GM23338 (cell line): ENCODE results near the gene IGSF9B. TPM values are rescaled to one million over a fixed set of nuclear protein-coding genes. Genes with fewer than 3 reads are reported as not detected.

Experiments used
- ATAC-seq: fragments of 200-7000 bp; cut with Tn5 transposase; 3 replicates; pipeline ENCODE4 v1.9.1; 2020
- DNase-seq: peaks from one replicate; pipeline ENCODE4 v3.0.0-alpha.2; 2015; ENCODE audit warnings: low spot score
- H2AFZ ChIP-seq: fragments of 200-600 bp; sonication (generic); 2 replicates; pipeline ENCODE4 v1.8.0; 2016; ENCODE audit warnings: antibody characterized with exemption, mild to moderate bottlenecking, moderate library complexity
- H3F3A ChIP-seq: fragments of 200-600 bp; sonication (generic); replicated peaks from 2 replicates; pipeline ENCODE4 v1.8.0; 2017; ENCODE audit warnings: antibody characterized with exemption, mixed run types, low read depth
- H3K27ac ChIP-seq: fragments of 200-600 bp; sonication (generic); 2 replicates; pipeline ENCODE4 v1.6.1; 2016; ENCODE audit warnings: low read depth
- H3K27me3 ChIP-seq: fragments of 200-600 bp; sonication (generic); 2 replicates; pipeline ENCODE4 v1.8.0; 2016; ENCODE audit warnings: mild to moderate bottlenecking, mixed run types, moderate library complexity; ENCODE audit not compliant: insufficient read depth
- H3K36me3 ChIP-seq: fragments of 200-600 bp; sonication (generic); 2 replicates; pipeline ENCODE4 v1.8.0; 2016; ENCODE audit warnings: mild to moderate bottlenecking; ENCODE audit not compliant: insufficient read depth
- H3K4me1 ChIP-seq: fragments of 200-600 bp; sonication (generic); 2 replicates; pipeline ENCODE4 v1.8.0; 2016; ENCODE audit warnings: mild to moderate bottlenecking, moderate library complexity; ENCODE audit not compliant: insufficient read depth
- H3K4me2 ChIP-seq: fragments of 200-600 bp; sonication (generic); 2 replicates; pipeline ENCODE4 v1.7.1; 2017; ENCODE audit warnings: mixed run types
- H3K4me3 ChIP-seq: fragments of 200-600 bp; sonication (generic); 2 replicates; pipeline ENCODE4 v1.6.1; 2016; ENCODE audit warnings: mixed run types
- H3K79me2 ChIP-seq: fragments of 200-600 bp; sonication (generic); replicated peaks from 2 replicates; pipeline ENCODE4 v1.8.0; 2017; ENCODE audit warnings: mild to moderate bottlenecking; ENCODE audit not compliant: insufficient read depth
- H3K9me2 ChIP-seq: fragments of 200-600 bp; sonication (generic); 2 replicates; pipeline ENCODE4 v1.8.0; 2017; ENCODE audit not compliant: insufficient read depth
- H4K20me1 ChIP-seq: fragments of 200-600 bp; sonication (generic); replicated peaks from 2 replicates; pipeline ENCODE4 v1.8.0; 2017; ENCODE audit warnings: mild to moderate bottlenecking; ENCODE audit not compliant: insufficient read depth
- H3K27ac Mint-ChIP-seq: 2 replicates; pipeline ENCODE4 v1.8.0; 2020; ENCODE audit warnings: inconsistent platforms, mild to moderate bottlenecking, moderate library complexity, mixed read lengths
- H3K27me3 Mint-ChIP-seq: 3 replicates; pipeline ENCODE4 v1.8.0; 2022; ENCODE audit warnings: low read depth, mild to moderate bottlenecking, moderate library complexity, mixed read lengths, inconsistent platforms; ENCODE audit not compliant: insufficient read depth, poor library complexity
- H3K36me3 Mint-ChIP-seq: 3 replicates; pipeline ENCODE4 v1.8.0; 2021; ENCODE audit warnings: low read depth, mild to moderate bottlenecking, inconsistent platforms, moderate library complexity, mixed read lengths
- H3K4me1 Mint-ChIP-seq: 3 replicates; pipeline ENCODE4 v1.8.0; 2020; ENCODE audit warnings: mild to moderate bottlenecking, inconsistent platforms, mixed read lengths
- H3K4me3 Mint-ChIP-seq: 3 replicates; pipeline ENCODE4 v1.8.0; 2021; ENCODE audit warnings: moderate library complexity, mild to moderate bottlenecking, inconsistent platforms, mixed read lengths
- H3K9me3 Mint-ChIP-seq: 3 replicates; pipeline ENCODE4 v1.8.0; 2020; ENCODE audit warnings: moderate library complexity, mild to moderate bottlenecking, inconsistent platforms, mixed read lengths
- CREB1 ChIP-seq: fragments of 250-450 bp; sonication (Bioruptor Pico); IDR thresholded peaks from 2 replicates; pipeline ENCODE4 v1.5.0; 2020; ENCODE audit warnings: low read depth, mild to moderate bottlenecking, moderate library complexity
- JUNB ChIP-seq: IDR thresholded peaks from one replicate; pipeline ENCODE4 v1.6.1; 2016; ENCODE audit warnings: antibody characterized with exemption; ENCODE audit not compliant: unreplicated experiment
- NANOG ChIP-seq: IDR thresholded peaks from 2 replicates; pipeline ENCODE4 v1.6.1; 2016; ENCODE audit warnings: antibody characterized with exemption, borderline replicate concordance
- POLR2AphosphoS5 ChIP-seq: IDR thresholded peaks from 2 replicates; pipeline ENCODE4 v1.6.1; 2016; ENCODE audit warnings: antibody characterized with exemption, low read depth
- STAT1 ChIP-seq: IDR thresholded peaks from one replicate; pipeline ENCODE4 v1.6.1; 2016; ENCODE audit warnings: antibody characterized with exemption; ENCODE audit not compliant: unreplicated experiment
- polyA plus RNA-seq: library from polyadenylated mRNA; unstranded; fragments of >200 nt; fragmentation: Nextera tagmentation; extraction: Ambion mirVana; gene quantifications from 2 replicates; pipeline ENCODE4 v1.2.1, GENCODE V29; 2016
- total RNA-seq: library from RNA; depleted of rRNA; stranded (reverse); fragments of >200 nt; shearing (Covaris generic); gene quantifications from 2 replicates; pipeline ENCODE4 v1.2.3, GENCODE V29; 2014
- TF ChIP-seq, protein P1 (sequence below): IDR thresholded peaks from 2 replicates; pipeline ENCODE4 v1.6.1; 2016; ENCODE audit warnings: antibody characterized with exemption
- TF ChIP-seq, protein P2 (sequence below): fragments of 250-450 bp; sonication (Bioruptor Pico); IDR thresholded peaks from 2 replicates; pipeline ENCODE4 v1.5.0; 2020; ENCODE audit warnings: mild to moderate bottlenecking, moderate library complexity

The IGSF9B gene
- total and polyA plus RNA-seq, 2 experiments from 2014 or later: 8.7 to 51.2 TPM

DNA sequence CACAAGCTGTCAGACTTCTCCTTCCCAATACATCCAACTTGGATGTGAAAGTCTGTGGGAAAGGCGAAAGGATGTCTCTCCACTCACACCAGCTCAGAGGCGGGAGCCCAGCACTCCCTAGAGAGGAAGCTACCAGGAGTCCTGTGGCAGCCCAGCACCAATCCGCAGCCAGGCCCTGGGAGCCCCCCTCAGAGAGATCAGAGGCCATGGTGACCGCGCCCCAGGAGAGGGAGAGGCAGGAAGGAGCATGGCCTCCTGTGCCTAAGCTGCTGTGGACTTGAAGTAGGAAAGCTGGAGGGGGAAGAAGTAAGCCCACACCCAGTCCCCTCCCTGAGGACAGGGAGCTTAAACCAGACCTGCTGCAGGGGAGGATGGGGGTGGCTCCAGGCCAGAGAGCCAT, 24.4 kb upstream of the IGSF9B start (continued):
- TF ChIP-seq, protein P1, sequence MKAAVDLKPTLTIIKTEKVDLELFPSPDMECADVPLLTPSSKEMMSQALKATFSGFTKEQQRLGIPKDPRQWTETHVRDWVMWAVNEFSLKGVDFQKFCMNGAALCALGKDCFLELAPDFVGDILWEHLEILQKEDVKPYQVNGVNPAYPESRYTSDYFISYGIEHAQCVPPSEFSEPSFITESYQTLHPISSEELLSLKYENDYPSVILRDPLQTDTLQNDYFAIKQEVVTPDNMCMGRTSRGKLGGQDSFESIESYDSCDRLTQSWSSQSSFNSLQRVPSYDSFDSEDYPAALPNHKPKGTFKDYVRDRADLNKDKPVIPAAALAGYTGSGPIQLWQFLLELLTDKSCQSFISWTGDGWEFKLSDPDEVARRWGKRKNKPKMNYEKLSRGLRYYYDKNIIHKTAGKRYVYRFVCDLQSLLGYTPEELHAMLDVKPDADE: no peak

DNA sequence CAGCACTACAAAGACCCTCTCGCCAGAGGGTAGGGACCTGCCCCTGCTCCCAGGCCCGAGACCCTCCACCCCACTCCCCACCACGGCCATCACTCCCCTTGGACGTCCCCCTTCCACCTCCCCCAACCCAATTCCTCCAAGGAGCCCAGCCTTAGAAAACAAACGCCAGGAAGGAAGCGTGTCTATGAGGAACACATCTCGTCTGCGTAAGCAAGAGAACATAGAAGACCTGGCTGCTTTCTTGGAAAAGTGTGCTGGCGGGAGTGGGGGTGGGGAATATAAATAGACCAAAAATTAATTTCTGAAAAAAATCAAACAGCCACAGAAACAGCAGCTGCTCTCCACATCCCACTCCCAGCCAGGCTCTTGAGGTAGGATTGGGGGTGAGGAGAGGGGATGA, 23.9 kb upstream of the IGSF9B start:
- Mint-ChIP-seq H3K27ac (no peak overlapping the region), H3K9me3 (no peaks in the 10 kb centered on the region; the same call in 2 of the 3 replicates), H3K27me3 (peaks cover 9% of the 10 kb centered on the region), H3K4me1 (no peaks in the 10 kb centered on the region; the same call in 1 of the 3 replicates), H3K36me3 (no peaks in the 10 kb centered on the region), H3K4me3 (no peak overlapping the region)
- Histone ChIP-seq H3K4me3 (no peak overlapping the region), H3K9me2 (no peaks in the 10 kb centered on the region), H3F3A (no peaks in the 10 kb centered on the region), H3K27me3 (no peaks in the 10 kb centered on the region), H3K4me1 (no peaks in the 10 kb centered on the region), H3K36me3 (no peaks in the 10 kb centered on the region), H4K20me1 (no peaks in the 10 kb centered on the region), H2AFZ (no peak overlapping the region), H3K79me2 (no peaks in the 10 kb centered on the region), H3K4me2 (no peak overlapping the region), H3K27ac (no peak overlapping the region)
- no peak for ATAC-seq
- no peak for TF ChIP-seq POLR2AphosphoS5
- TF ChIP-seq NANOG: no peak
- no peak for TF ChIP-seq JUNB
- TF ChIP-seq, protein P2, sequence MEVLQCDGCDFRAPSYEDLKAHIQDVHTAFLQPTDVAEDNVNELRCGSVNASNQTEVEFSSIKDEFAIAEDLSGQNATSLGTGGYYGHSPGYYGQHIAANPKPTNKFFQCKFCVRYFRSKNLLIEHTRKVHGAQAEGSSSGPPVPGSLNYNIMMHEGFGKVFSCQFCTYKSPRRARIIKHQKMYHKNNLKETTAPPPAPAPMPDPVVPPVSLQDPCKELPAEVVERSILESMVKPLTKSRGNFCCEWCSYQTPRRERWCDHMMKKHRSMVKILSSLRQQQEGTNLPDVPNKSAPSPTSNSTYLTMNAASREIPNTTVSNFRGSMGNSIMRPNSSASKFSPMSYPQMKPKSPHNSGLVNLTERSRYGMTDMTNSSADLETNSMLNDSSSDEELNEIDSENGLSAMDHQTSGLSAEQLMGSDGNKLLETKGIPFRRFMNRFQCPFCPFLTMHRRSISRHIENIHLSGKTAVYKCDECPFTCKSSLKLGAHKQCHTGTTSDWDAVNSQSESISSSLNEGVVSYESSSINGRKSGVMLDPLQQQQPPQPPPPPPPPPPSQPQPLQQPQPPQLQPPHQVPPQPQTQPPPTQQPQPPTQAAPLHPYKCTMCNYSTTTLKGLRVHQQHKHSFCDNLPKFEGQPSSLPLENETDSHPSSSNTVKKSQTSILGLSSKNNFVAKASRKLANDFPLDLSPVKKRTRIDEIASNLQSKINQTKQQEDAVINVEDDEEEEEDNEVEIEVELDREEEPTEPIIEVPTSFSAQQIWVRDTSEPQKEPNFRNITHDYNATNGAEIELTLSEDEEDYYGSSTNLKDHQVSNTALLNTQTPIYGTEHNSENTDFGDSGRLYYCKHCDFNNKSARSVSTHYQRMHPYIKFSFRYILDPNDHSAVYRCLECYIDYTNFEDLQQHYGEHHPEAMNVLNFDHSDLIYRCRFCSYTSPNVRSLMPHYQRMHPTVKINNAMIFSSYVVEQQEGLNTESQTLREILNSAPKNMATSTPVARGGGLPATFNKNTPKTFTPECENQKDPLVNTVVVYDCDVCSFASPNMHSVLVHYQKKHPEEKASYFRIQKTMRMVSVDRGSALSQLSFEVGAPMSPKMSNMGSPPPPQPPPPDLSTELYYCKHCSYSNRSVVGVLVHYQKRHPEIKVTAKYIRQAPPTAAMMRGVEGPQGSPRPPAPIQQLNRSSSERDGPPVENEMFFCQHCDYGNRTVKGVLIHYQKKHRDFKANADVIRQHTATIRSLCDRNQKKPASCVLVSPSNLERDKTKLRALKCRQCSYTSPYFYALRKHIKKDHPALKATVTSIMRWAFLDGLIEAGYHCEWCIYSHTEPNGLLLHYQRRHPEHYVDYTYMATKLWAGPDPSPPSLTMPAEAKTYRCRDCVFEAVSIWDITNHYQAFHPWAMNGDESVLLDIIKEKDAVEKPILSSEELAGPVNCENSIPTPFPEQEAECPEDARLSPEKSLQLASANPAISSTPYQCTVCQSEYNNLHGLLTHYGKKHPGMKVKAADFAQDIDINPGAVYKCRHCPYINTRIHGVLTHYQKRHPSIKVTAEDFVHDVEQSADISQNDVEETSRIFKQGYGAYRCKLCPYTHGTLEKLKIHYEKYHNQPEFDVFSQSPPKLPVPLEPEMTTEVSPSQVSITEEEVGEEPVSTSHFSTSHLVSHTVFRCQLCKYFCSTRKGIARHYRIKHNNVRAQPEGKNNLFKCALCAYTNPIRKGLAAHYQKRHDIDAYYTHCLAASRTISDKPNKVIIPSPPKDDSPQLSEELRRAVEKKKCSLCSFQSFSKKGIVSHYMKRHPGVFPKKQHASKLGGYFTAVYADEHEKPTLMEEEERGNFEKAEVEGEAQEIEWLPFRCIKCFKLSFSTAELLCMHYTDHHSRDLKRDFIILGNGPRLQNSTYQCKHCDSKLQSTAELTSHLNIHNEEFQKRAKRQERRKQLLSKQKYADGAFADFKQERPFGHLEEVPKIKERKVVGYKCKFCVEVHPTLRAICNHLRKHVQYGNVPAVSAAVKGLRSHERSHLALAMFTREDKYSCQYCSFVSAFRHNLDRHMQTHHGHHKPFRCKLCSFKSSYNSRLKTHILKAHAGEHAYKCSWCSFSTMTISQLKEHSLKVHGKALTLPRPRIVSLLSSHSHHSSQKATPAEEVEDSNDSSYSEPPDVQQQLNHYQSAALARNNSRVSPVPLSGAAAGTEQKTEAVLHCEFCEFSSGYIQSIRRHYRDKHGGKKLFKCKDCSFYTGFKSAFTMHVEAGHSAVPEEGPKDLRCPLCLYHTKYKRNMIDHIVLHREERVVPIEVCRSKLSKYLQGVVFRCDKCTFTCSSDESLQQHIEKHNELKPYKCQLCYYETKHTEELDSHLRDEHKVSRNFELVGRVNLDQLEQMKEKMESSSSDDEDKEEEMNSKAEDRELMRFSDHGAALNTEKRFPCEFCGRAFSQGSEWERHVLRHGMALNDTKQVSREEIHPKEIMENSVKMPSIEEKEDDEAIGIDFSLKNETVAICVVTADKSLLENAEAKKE (CRISPR knock-in tag): no peak
- TF ChIP-seq STAT1: no peak
- no peak for TF ChIP-seq CREB1 (CRISPR knock-in tag)
- no peak for DNase-seq
